Tibial nerve (tissue), 4 donors: Measurements from ENCODE around the gene TEKT5. TPM values are rescaled to one million over a fixed set of nuclear protein-coding genes. Genes with fewer than 3 reads are reported as not detected.

Source experiments
- DNase-seq, 2 donors: peaks; one replicate each; pipeline ENCODE4 v3.0.0-alpha.2; 2019; ENCODE audit warnings: low spot score in 2 of 2
- H3K27ac ChIP-seq, 4 donors: fragments of 200-600 bp; sonication (generic) in 3 of 4; one replicate each; pipeline ENCODE4 v1.5.1; 2017 to 2019; ENCODE audit warnings: mild to moderate bottlenecking in 1 of 4
- H3K27me3 ChIP-seq, 2 donors: fragments of 200-600 bp; sonication (generic) in 1 of 2; one replicate each; pipeline versions ENCODE4 v1.5.1 to v1.6.0; 2017 to 2019
- H3K36me3 ChIP-seq, 3 donors: fragments of 200-600 bp; sonication (generic); one replicate each; pipeline ENCODE4 v1.5.1; 2018 to 2019
- H3K4me1 ChIP-seq, 4 donors: fragments of 200-600 bp; sonication (generic) in 3 of 4; one replicate each; pipeline ENCODE4 v1.5.1; 2017 to 2019
- H3K4me3 ChIP-seq, 4 donors: fragments of 200-600 bp; sonication (generic) in 3 of 4; one replicate each; pipeline ENCODE4 v1.5.1; 2017 to 2019; ENCODE audit warnings: mild to moderate bottlenecking in 1 of 4, moderate library complexity in 1 of 4
- H3K9me3 ChIP-seq, 4 donors: fragments of 200-600 bp; sonication (generic) in 3 of 4; one replicate each; pipeline ENCODE4 v1.5.1; 2017 to 2019
- EP300 ChIP-seq, 2 donors: sonication (generic); formaldehyde crosslinking; IDR thresholded peaks; one replicate each; pipeline ENCODE4 v1.6.1; 2017; ENCODE audit warnings: antibody characterized with exemption in 2 of 2, mild to moderate bottlenecking in 1 of 2
- POLR2A ChIP-seq, 2 donors: fragments of 450-650 bp; IDR thresholded peaks; one replicate each; pipeline ENCODE4 v1.6.1; 2017; ENCODE audit warnings: antibody characterized with exemption in 2 of 2, mild to moderate bottlenecking in 2 of 2, moderate library complexity in 2 of 2
- WGBS, 2 donors: methylation state at CpG; one replicate each; pipeline ENCODE4 v1.1.5; 2018; 5-methylcytosine and 5-hydroxymethylcytosine counted together
- total RNA-seq, 4 donors: library from RNA; depleted of rRNA; stranded (reverse); fragments of >200 nt; gene quantifications; one replicate each; pipeline ENCODE4 v1.1.0, GENCODE V29; 2016
- TF ChIP-seq, protein P1 (sequence below), 5 experiments: fragments of 200-600 bp in 3 of 5; fragments of 450-650 bp in 2 of 5; sonication (generic) in 3 of 5; IDR thresholded peaks; one replicate each; pipeline ENCODE4 v1.5.1; 2016 to 2019; ENCODE audit warnings: antibody characterized with exemption in 5 of 5, mild to moderate bottlenecking in 3 of 5, moderate library complexity in 2 of 5

Gene TEKT5
- total RNA-seq, 4 donors from 2014 or later = not detected

DNA sequence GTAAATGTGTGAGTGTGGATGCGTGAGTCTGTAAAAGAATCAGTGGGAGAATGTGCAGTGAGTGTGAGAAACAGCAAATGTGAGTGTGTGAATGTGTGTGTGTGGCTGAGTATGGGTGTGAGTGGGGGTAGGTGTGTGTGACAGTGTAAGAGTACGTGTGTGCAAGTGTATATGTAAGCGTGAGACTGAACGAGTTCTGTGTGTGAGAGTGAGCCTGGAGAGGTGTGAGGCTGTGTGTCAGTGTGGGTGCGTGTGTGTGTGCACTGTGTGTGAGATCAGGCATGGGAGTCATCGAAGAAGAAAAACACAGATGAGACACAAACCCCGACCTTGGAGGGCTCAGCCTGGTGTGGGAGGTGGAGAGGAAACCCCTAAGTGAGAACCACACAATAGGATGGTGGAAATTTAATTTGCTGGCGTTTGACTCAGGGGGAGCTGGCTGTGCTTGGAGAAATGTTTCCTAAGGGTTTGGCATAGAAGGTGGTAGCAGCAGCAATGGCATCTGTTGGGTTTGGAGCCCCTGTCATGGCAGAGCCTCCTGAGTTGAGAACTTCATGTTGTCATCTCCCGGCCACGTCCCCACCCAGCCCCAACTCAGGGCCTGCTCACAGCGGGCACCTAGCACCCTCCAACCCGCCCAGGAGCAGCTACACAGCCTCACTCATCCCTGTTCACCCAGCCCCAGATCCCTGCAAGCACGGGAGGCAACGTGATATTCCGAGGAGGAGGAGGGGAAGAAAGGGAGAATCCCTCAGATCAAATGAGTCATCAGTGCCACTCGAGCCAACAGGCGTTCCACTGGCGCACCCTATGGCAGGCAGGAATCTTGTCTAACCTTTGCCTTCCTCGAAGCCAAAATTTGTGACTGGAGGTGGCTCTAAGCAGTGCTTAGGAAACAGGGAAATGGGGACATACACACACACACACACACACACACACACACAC, 34.6 kb upstream of the TEKT5 start:
- Histone ChIP-seq H3K4me1 (no peaks in the 10 kb centered on the region), H3K27ac (no peak overlapping the region), H3K4me3 (no peak overlapping the region), H3K27me3 (no peaks in the 10 kb centered on the region), H3K9me3 (peaks cover 0 to 5% (median 0%) of the 10 kb centered on the region in 4 donors), H3K36me3 (no peaks in the 10 kb centered on the region)
- DNase-seq = no peak
- TF ChIP-seq POLR2A (IDR thresholded peaks at IDR 0.05) (no peak), EP300 (IDR thresholded peaks at IDR 0.05) (no peak)
- TF ChIP-seq, protein P1, sequence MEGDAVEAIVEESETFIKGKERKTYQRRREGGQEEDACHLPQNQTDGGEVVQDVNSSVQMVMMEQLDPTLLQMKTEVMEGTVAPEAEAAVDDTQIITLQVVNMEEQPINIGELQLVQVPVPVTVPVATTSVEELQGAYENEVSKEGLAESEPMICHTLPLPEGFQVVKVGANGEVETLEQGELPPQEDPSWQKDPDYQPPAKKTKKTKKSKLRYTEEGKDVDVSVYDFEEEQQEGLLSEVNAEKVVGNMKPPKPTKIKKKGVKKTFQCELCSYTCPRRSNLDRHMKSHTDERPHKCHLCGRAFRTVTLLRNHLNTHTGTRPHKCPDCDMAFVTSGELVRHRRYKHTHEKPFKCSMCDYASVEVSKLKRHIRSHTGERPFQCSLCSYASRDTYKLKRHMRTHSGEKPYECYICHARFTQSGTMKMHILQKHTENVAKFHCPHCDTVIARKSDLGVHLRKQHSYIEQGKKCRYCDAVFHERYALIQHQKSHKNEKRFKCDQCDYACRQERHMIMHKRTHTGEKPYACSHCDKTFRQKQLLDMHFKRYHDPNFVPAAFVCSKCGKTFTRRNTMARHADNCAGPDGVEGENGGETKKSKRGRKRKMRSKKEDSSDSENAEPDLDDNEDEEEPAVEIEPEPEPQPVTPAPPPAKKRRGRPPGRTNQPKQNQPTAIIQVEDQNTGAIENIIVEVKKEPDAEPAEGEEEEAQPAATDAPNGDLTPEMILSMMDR (IDR thresholded peaks at IDR 0.05) = no peak
- WGBS, 2 donors = 60 to 69% methylated on average over 19 of the region's 19 CpGs

DNA sequence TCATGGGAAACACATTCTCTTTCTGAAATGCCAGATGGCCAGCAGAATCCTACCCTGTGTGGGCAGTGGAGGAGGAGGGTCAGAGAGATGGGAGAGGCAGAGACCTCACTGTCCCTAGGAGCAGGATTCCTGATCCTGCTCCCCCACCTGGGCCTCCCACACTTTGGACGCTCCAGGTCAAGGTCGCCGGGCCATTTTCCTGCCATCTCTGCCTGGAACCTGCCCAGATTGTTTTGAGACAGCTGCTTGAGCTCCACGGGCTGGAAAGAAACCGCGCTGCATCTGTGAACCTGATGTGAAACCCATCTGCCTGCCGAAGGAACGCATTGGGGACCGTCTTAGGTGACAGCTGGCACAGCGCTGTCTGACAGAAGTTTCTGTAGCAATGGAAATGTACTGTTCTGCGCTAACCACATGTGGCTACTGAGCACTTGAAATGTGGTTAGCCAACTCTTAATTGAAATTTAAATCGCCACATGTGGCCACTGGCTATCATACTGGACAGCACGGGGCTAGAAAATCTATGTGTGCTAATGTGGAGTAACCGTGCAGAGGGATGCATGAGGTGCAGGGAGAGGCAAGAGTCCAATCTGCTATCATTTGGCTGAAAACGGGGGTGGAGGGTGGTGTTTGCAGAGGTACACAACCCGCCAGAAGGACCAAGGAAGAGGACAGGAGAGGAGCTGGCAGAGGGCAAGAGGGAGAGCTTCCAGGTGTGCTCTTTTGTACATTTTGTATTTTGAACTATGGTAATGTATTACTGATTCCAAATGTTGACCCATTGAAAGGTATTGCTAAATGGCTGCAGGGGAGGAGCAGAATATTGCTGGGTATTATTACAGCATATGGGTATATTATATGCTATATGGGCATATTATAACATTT, 33.5 kb upstream of the TEKT5 start:
- Histone ChIP-seq H3K27me3 (no peaks in the 10 kb centered on the region), H3K9me3 (peaks cover 0 to 3% (median 0%) of the 10 kb centered on the region in 4 donors), H3K4me3 (no peak overlapping the region), H3K36me3 (no peaks in the 10 kb centered on the region), H3K27ac (no peak overlapping the region), H3K4me1 (no peaks in the 10 kb centered on the region)
- 66 to 76% methylated on average over 16 of the region's 16 CpGs for WGBS, 2 donors
- no peak for DNase-seq
- TF ChIP-seq, protein P1 (IDR thresholded peaks at IDR 0.05) = no peak
- TF ChIP-seq POLR2A (IDR thresholded peaks at IDR 0.05) = no peak
- TF ChIP-seq EP300 (IDR thresholded peaks at IDR 0.05) = no peak

DNA sequence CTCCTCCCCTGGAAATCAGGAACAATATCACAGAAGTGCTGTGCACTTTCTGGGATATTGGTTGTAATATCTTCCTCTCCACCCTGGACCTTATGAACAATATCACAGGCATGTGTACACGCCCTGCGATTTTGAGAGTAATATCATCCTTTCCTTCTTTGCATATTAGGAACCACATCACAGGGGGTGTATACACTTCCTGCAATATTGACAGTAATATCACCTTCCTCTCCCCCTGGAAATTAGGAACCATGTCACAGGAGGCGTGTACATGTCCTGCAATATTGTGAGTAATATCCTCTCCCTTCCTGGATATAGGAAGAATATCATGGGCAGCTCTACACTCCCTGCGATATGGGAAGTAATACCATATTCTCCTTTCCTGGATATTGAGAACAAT, 14.2 kb upstream of the TEKT5 start:
- 72 to 82% methylated on average over 4 of the region's 4 CpGs for WGBS, 2 donors
- Histone ChIP-seq H3K4me1 (no peaks in the 10 kb centered on the region), H3K36me3 (no peaks in the 10 kb centered on the region), H3K27ac (no peak overlapping the region), H3K27me3 (no peaks in the 10 kb centered on the region), H3K4me3 (no peak overlapping the region), H3K9me3 (no peaks in the 10 kb centered on the region)
- DNase-seq = no peak
- TF ChIP-seq EP300 (IDR thresholded peaks at IDR 0.05) = no peak
- TF ChIP-seq, protein P1 (IDR thresholded peaks at IDR 0.05) = no peak
- TF ChIP-seq POLR2A (IDR thresholded peaks at IDR 0.05) = no peak

DNA sequence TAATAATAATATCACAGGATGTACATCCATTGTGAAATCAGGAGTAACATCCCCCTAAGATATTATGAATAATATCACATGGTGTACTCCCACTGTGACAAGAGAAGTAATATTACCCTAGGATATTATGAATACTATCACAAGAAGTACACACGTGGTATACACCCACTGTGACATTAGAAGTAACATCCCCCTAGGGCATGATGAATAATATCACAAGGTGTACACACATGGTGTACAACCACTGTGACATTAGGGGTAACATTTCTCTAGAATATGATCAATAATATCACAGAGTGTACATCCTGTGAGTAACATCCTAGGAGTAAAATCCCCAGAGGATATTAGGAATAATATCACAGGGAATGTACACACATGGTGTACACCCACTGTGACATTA, 5.0 kb upstream of the TEKT5 start:
- no peak overlapping the region for H3K4me3 ChIP-seq
- no peaks in the 10 kb centered on the region for H3K36me3 ChIP-seq
- no peak for DNase-seq
- H3K9me3 ChIP-seq = no peaks in the 10 kb centered on the region
- no peaks in the 10 kb centered on the region for H3K27me3 ChIP-seq
- no peak overlapping the region for H3K27ac ChIP-seq
- WGBS, 2 donors = 72 to 91% methylated on average over 1 of the region's 1 CpG
- TF ChIP-seq POLR2A (IDR thresholded peaks at IDR 0.05) (no peak), EP300 (IDR thresholded peaks at IDR 0.05) (no peak)
- TF ChIP-seq, protein P1 (IDR thresholded peaks at IDR 0.05) = no peak
- no peaks in the 10 kb centered on the region for H3K4me1 ChIP-seq
